Calu3 (cell line): ENCODE measurements around the gene FLVCR2. TPM values are rescaled to one million over a fixed set of nuclear protein-coding genes. Genes with fewer than 3 reads are reported as not detected.

Experiments
- BruUV-seq: library from RNA; stranded (reverse); fragments of 400-500 nt; replicated peaks from 2 replicates; lab custom pipeline; 2021; lab: Mats Ljungman, UMichigan
- CTCF ChIA-PET: fragments of 300-600 bp; sonication (Branson Sonifier 250); formaldehyde crosslinking; loops from one replicate; lab custom pipeline; 2022; ENCODE audit warnings: antibody characterized with exemption; lab: Charles Lee
- DNase-seq: peaks from one replicate; pipeline ENCODE4 v3.0.0; 2022
- H3K27ac Mint-ChIP-seq: one replicate; pipeline ENCODE4 v1.8.0; 2022; ENCODE audit warnings: mixed read lengths; ENCODE audit not compliant: unreplicated experiment
- H3K27me3 Mint-ChIP-seq: one replicate; pipeline ENCODE4 v1.8.0; 2022; ENCODE audit warnings: mixed read lengths; ENCODE audit not compliant: unreplicated experiment
- H3K36me3 Mint-ChIP-seq: one replicate; pipeline ENCODE4 v1.8.0; 2022; ENCODE audit warnings: mild to moderate bottlenecking, moderate library complexity, mixed read lengths; ENCODE audit not compliant: insufficient read depth, unreplicated experiment
- H3K4me1 Mint-ChIP-seq: one replicate; pipeline ENCODE4 v1.8.0; 2022; ENCODE audit warnings: mild to moderate bottlenecking, low read depth, mixed read lengths; ENCODE audit not compliant: unreplicated experiment
- H3K4me3 Mint-ChIP-seq: one replicate; pipeline ENCODE4 v1.8.0; 2022; ENCODE audit warnings: mild to moderate bottlenecking, low read depth, moderate library complexity, mixed read lengths; ENCODE audit not compliant: unreplicated experiment
- H3K9me3 Mint-ChIP-seq: one replicate; pipeline ENCODE4 v1.8.0; 2022; ENCODE audit warnings: low read depth, mixed read lengths; ENCODE audit not compliant: unreplicated experiment
- intact Hi-C: fragments of 100-400 bp; cut with micrococcal nuclease; formaldehyde crosslinking; loops from one replicate; pipeline ENCODE4 v1.10.0; 2022; ENCODE audit not compliant: unreplicated experiment
- total RNA-seq: library from RNA; stranded (reverse); gene quantifications from 2 replicates; pipeline ENCODE4 v1.2.3, GENCODE V29; 2022
- TF ChIP-seq, protein P1 (sequence below): fragments of 200-600 bp; IDR thresholded peaks from one replicate; pipeline ENCODE4 v1.8.0; 2022; ENCODE audit warnings: antibody characterized with exemption; ENCODE audit not compliant: unreplicated experiment

FLVCR2 gene
- total RNA-seq, 1 experiment from 2014 or later, result 1.4 TPM

- DNase-seq, result no peak
- BruUV-seq, result no TSS peak
- Mint-ChIP-seq H3K4me1 (peaks cover 28% of the 10 kb centered on the region), H3K27me3 (peaks cover 21% of the 10 kb centered on the region), H3K4me3 (no peak overlapping the region), H3K9me3 (no peaks in the 10 kb centered on the region), H3K27ac (no peak overlapping the region), H3K36me3 (peaks cover 3% of the 10 kb centered on the region)
- TF ChIP-seq, protein P1, sequence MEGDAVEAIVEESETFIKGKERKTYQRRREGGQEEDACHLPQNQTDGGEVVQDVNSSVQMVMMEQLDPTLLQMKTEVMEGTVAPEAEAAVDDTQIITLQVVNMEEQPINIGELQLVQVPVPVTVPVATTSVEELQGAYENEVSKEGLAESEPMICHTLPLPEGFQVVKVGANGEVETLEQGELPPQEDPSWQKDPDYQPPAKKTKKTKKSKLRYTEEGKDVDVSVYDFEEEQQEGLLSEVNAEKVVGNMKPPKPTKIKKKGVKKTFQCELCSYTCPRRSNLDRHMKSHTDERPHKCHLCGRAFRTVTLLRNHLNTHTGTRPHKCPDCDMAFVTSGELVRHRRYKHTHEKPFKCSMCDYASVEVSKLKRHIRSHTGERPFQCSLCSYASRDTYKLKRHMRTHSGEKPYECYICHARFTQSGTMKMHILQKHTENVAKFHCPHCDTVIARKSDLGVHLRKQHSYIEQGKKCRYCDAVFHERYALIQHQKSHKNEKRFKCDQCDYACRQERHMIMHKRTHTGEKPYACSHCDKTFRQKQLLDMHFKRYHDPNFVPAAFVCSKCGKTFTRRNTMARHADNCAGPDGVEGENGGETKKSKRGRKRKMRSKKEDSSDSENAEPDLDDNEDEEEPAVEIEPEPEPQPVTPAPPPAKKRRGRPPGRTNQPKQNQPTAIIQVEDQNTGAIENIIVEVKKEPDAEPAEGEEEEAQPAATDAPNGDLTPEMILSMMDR, result no peak
- intact Hi-C loops, result loop anchor here (10.0 kb wide), 1 partner anchor 430 kb away; no protein-coding TSS in a partner anchor
- CTCF ChIA-PET, result no interaction called here
Observed at GRCh38 chr14:75565056-75565455, 13.4 kb upstream of the FLVCR2 start.

DNA sequence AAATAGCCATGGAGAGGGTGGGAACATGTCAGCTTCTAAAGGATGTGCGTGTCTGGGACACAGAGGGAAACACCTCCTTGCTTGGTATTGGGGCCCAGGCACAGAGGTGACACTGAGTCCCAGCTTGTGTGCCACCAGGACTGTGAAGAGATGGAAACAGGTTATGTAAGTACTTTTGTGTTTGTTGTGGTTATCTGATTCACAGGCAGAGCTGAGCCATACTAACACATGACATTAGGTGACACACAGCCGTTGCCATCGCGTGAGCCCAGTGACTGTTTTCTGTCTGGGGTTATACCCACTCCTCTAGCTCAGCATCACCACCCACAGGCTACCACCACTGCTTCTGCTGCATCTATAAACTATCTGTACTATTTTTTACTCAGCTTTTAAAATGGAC is 12.1 kb upstream of the FLVCR2 start:
- Mint-ChIP-seq H3K9me3 (no peaks in the 10 kb centered on the region), H3K27me3 (peaks cover 21% of the 10 kb centered on the region), H3K4me1 (peaks cover 20% of the 10 kb centered on the region), H3K4me3 (no peak overlapping the region), H3K27ac (no peak overlapping the region), H3K36me3 (peaks cover 3% of the 10 kb centered on the region)
- CTCF ChIA-PET, result interaction anchor here (1.0 to 1.2 kb wide), 2 partner anchors 11 to 88 kb away, joined by 3 to 4 read pairs; no protein-coding TSS in a partner anchor
- no peak for DNase-seq
- intact Hi-C loops, result loop anchor here (10.0 kb wide), 1 partner anchor 432 kb away; no protein-coding TSS in a partner anchor
- TF ChIP-seq, protein P1, result no peak
- BruUV-seq, result no TSS peak

DNA sequence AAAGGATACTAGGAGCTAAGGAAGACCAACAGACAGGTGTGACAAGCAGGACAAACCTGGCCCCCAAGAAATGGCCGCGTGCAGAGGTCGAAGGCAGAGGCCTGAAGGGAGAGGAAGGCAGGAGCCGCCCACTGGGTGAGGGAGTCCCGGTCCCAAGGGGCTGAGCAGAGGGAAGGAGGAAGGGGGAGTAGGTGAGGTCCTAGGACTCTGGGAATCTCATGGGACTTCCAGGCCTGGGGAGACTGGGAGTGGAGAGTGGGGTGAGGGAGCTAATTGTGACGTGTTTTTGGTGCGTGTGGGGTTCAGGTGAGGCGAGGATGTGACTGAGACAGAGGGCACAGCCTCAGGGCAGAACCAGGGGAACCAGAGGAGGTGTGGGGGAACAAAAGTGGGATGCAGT is 11.7 kb upstream of the FLVCR2 start:
- DNase-seq, result no peak
- TF ChIP-seq, protein P1, result no peak
- Mint-ChIP-seq H3K27me3 (peaks cover 21% of the 10 kb centered on the region), H3K27ac (no peak overlapping the region), H3K36me3 (peaks cover 3% of the 10 kb centered on the region), H3K4me1 (peaks cover 23% of the 10 kb centered on the region), H3K9me3 (no peaks in the 10 kb centered on the region), H3K4me3 (no peak overlapping the region)
- BruUV-seq, result no TSS peak
- intact Hi-C loops, result loop anchor here (10.0 kb wide), 1 partner anchor 432 kb away; no protein-coding TSS in a partner anchor
- CTCF ChIA-PET, result interaction anchor here (1.0 to 1.2 kb wide), 2 partner anchors 11 to 87 kb away, joined by 3 to 4 read pairs; no protein-coding TSS in a partner anchor

DNA sequence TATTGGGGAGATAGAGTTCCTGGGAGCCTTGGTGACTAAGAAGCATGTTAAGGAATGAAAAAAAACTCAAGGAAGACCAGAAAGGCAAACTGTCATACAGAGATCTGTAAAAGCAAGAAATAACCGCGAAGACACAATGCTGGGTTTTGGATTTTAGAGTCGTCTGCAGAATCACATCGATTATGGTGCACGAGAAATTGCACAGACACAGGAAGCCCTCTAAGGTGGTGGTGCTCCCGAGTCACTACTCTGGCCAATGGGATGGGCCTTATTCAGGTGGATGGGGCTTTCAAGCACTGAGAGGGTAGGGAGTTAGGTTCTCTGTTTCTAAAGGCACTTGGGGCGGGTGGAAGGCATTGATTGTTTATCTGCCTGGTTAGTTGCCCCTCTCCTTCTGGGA is 10.3 kb upstream of the FLVCR2 start:
- no peak overlapping the region for H3K4me3 Mint-ChIP-seq
- H3K9me3 Mint-ChIP-seq, result no peaks in the 10 kb centered on the region
- no peak for DNase-seq
- intact Hi-C loops, result loop anchor here (10.0 kb wide), 1 partner anchor 433 kb away; no protein-coding TSS in a partner anchor
- BruUV-seq, result no TSS peak
- peaks cover 21% of the 10 kb centered on the region for H3K27me3 Mint-ChIP-seq
- TF ChIP-seq, protein P1, result no peak
- CTCF ChIA-PET, result no interaction called here
- no peak overlapping the region for H3K27ac Mint-ChIP-seq
- peaks cover 3% of the 10 kb centered on the region for H3K36me3 Mint-ChIP-seq
- H3K4me1 Mint-ChIP-seq, result peaks cover 25% of the 10 kb centered on the region
